GM12892 (cell line): ENCODE data around the gene GOLM1.

ENCODE experiments used
- POLR2A ChIP-seq: IDR thresholded peaks from 2 replicates; pipeline ENCODE4 v1.6.1; 2011; ENCODE audit warnings: low read depth, low read length, control low read depth
- POLR2AphosphoS5 ChIP-seq: IDR thresholded peaks from 2 replicates; pipeline ENCODE4 v1.6.1; 2011; ENCODE audit warnings: low read depth, low read length, control low read depth

- TF ChIP-seq POLR2AphosphoS5, result no peak
- TF ChIP-seq POLR2A, result no peak
These were observed 52.4 kb downstream of the GOLM1 start for GRCh38 chr9:86046930-86047341.
